Measurements from ENCODE around the gene HGF.

DNA sequence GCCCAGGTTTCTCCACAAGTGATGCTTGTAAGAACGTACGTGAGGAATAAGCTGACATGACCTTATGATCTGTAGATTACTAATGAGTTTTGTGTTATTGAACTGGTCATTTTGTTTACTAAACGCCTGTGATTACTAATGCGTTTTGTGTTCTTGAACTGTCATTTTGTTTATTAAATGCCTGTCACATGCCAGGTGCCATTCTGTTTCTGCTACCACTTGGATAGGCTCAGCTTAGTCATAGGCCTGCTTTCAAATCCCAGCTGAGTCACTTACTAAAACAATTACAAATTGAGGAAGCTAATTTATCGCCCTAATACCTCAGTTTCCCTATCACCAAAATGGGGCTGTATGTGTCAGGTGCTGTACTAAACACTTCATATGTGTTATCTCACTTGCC is 4.7 kb upstream of the HGF start:
- TF ChIP-seq, protein P1, sequence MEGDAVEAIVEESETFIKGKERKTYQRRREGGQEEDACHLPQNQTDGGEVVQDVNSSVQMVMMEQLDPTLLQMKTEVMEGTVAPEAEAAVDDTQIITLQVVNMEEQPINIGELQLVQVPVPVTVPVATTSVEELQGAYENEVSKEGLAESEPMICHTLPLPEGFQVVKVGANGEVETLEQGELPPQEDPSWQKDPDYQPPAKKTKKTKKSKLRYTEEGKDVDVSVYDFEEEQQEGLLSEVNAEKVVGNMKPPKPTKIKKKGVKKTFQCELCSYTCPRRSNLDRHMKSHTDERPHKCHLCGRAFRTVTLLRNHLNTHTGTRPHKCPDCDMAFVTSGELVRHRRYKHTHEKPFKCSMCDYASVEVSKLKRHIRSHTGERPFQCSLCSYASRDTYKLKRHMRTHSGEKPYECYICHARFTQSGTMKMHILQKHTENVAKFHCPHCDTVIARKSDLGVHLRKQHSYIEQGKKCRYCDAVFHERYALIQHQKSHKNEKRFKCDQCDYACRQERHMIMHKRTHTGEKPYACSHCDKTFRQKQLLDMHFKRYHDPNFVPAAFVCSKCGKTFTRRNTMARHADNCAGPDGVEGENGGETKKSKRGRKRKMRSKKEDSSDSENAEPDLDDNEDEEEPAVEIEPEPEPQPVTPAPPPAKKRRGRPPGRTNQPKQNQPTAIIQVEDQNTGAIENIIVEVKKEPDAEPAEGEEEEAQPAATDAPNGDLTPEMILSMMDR (IDR thresholded peaks at IDR 0.05; ENCODE audit: insufficient read depth, low read length), result no peak
- TF ChIP-seq, protein P2, sequence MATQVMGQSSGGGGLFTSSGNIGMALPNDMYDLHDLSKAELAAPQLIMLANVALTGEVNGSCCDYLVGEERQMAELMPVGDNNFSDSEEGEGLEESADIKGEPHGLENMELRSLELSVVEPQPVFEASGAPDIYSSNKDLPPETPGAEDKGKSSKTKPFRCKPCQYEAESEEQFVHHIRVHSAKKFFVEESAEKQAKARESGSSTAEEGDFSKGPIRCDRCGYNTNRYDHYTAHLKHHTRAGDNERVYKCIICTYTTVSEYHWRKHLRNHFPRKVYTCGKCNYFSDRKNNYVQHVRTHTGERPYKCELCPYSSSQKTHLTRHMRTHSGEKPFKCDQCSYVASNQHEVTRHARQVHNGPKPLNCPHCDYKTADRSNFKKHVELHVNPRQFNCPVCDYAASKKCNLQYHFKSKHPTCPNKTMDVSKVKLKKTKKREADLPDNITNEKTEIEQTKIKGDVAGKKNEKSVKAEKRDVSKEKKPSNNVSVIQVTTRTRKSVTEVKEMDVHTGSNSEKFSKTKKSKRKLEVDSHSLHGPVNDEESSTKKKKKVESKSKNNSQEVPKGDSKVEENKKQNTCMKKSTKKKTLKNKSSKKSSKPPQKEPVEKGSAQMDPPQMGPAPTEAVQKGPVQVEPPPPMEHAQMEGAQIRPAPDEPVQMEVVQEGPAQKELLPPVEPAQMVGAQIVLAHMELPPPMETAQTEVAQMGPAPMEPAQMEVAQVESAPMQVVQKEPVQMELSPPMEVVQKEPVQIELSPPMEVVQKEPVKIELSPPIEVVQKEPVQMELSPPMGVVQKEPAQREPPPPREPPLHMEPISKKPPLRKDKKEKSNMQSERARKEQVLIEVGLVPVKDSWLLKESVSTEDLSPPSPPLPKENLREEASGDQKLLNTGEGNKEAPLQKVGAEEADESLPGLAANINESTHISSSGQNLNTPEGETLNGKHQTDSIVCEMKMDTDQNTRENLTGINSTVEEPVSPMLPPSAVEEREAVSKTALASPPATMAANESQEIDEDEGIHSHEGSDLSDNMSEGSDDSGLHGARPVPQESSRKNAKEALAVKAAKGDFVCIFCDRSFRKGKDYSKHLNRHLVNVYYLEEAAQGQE (IDR thresholded peaks at IDR 0.05; ENCODE audit: insufficient replicate concordance, low read depth), result no peak
- no peak for TF ChIP-seq GABPA (IDR thresholded peaks at IDR 0.05; ENCODE audit: low read depth)

Data from HL-60 (cell line).